CD14-positive monocyte (primary cell): ENCODE data around the gene CTDSPL. TPM values are rescaled to one million over a fixed set of nuclear protein-coding genes. Genes with fewer than 3 reads are reported as not detected.

Source experiments
- DNase-seq, 3 donors: peaks; one replicate each; pipeline ENCODE4 v3.0.0-alpha.2; 2011 to 2022
- H2AFZ ChIP-seq: 2 replicates; pipeline ENCODE4 v1.6.0; 2012; ENCODE audit warnings: mild to moderate bottlenecking, low read depth, low read length, inconsistent platforms; ENCODE audit not compliant: insufficient read depth, poor library complexity, severe bottlenecking
- H3K27ac ChIP-seq, 2 donors: 1 replicate in 1 of 2; 2 replicates in 1 of 2; pipeline ENCODE4 v1.5.1; 2012 to 2013; ENCODE audit warnings: low read length in 2 of 2, control low read depth in 1 of 2, inconsistent platforms in 1 of 2, low read depth in 1 of 2, mild to moderate bottlenecking in 1 of 2
- H3K27me3 ChIP-seq, 2 donors: one replicate each; pipeline versions ENCODE4 v1.6.0 to v1.6.1; 2011 to 2013; ENCODE audit warnings: low read length in 2 of 2; ENCODE audit not compliant: control insufficient read depth in 2 of 2, insufficient read depth in 2 of 2
- H3K36me3 ChIP-seq, 2 donors: replicated peaks in 1 of 2; 1 replicate in 1 of 2; 2 replicates in 1 of 2; pipeline versions ENCODE4 v1.5.1 to v1.6.1; 2012 to 2013; ENCODE audit warnings: low read length in 2 of 2, control low read depth in 1 of 2, inconsistent platforms in 1 of 2, mild to moderate bottlenecking in 1 of 2; ENCODE audit not compliant: insufficient read depth in 2 of 2, control insufficient read depth in 1 of 2
- H3K4me1 ChIP-seq, 2 donors: 1 replicate in 1 of 2; 2 replicates in 1 of 2; pipeline versions ENCODE4 v1.5.1 to v1.6.1; 2012 to 2013; ENCODE audit warnings: low read length in 2 of 2, control low read depth in 1 of 2, inconsistent platforms in 1 of 2, mild to moderate bottlenecking in 1 of 2, moderate library complexity in 1 of 2; ENCODE audit not compliant: insufficient read depth in 2 of 2, control insufficient read depth in 1 of 2
- H3K4me2 ChIP-seq: replicated peaks from 2 replicates; pipeline ENCODE3; 2012; ENCODE audit warnings: low read length, moderate library complexity, mild to moderate bottlenecking; ENCODE audit not compliant: poor library complexity, severe bottlenecking; ENCODE audit errors: extremely low read depth
- H3K4me3 ChIP-seq, 3 experiments: fragments of 200-600 bp in 1 of 3; sonication (generic) in 1 of 3; replicated peaks in 1 of 3; 1 replicate in 2 of 3; 2 replicates in 1 of 3; pipeline ENCODE4 v1.5.1; 2011 to 2013; ENCODE audit warnings: low read length in 3 of 3, mild to moderate bottlenecking in 3 of 3, control low read depth in 2 of 3, low read depth in 2 of 3, inconsistent platforms in 1 of 3, moderate library complexity in 1 of 3
- H3K79me2 ChIP-seq: 2 replicates; pipeline ENCODE4 v1.6.0; 2012; ENCODE audit warnings: mild to moderate bottlenecking, control low read depth, inconsistent platforms, low read length, moderate library complexity; ENCODE audit not compliant: insufficient read depth
- H3K9ac ChIP-seq: 2 replicates; pipeline ENCODE4 v1.6.0; 2017; ENCODE audit warnings: low read length, mild to moderate bottlenecking; ENCODE audit not compliant: insufficient read depth, poor library complexity, severe bottlenecking
- H3K9me3 ChIP-seq, 2 donors: replicated peaks in 1 of 2; 1 replicate in 1 of 2; 2 replicates in 1 of 2; pipeline versions ENCODE4 v1.5.1 to v1.6.1; 2012 to 2013; ENCODE audit warnings: low read length in 2 of 2, control low read depth in 1 of 2; ENCODE audit not compliant: control insufficient read depth in 1 of 2, insufficient read depth in 1 of 2
- H4K20me1 ChIP-seq: 2 replicates; pipeline ENCODE4 v1.6.0; 2012; ENCODE audit warnings: mild to moderate bottlenecking, low read length, control low read depth, moderate library complexity; ENCODE audit not compliant: insufficient read depth
- H3K27ac Mint-ChIP-seq, 7 donors: one replicate each; pipeline ENCODE4 v1.8.0; 2020; ENCODE audit warnings: mild to moderate bottlenecking in 7 of 7, mixed read lengths in 7 of 7, moderate library complexity in 6 of 7, inconsistent platforms in 2 of 7
- H3K27me3 Mint-ChIP-seq, 3 donors: one replicate each; pipeline ENCODE4 v1.8.0; 2021 to 2022; ENCODE audit warnings: low read depth in 3 of 3, mild to moderate bottlenecking in 3 of 3, mixed read lengths in 3 of 3, moderate library complexity in 3 of 3, inconsistent platforms in 1 of 3
- H3K36me3 Mint-ChIP-seq, 2 donors: one replicate each; pipeline ENCODE4 v1.8.0; 2020; ENCODE audit warnings: mixed read lengths in 2 of 2, inconsistent platforms in 1 of 2, mild to moderate bottlenecking in 1 of 2
- H3K4me1 Mint-ChIP-seq: one replicate; pipeline ENCODE4 v1.8.0; 2020; ENCODE audit warnings: mild to moderate bottlenecking, mixed read lengths
- H3K4me3 Mint-ChIP-seq, 2 donors: one replicate each; pipeline ENCODE4 v1.8.0; 2020; ENCODE audit warnings: mild to moderate bottlenecking in 2 of 2, mixed read lengths in 2 of 2, moderate library complexity in 1 of 2
- H3K9me3 Mint-ChIP-seq, 7 donors: one replicate each; pipeline ENCODE4 v1.8.0; 2020 to 2022; ENCODE audit warnings: mixed read lengths in 7 of 7, mild to moderate bottlenecking in 6 of 7, moderate library complexity in 6 of 7, inconsistent platforms in 2 of 7
- WGBS: methylation state at CpG from one replicate; pipeline ENCODE4 v1.1.5; 2013; ENCODE audit warnings: missing lambda C conversion rate; ENCODE audit not compliant: insufficient coverage; 5-methylcytosine and 5-hydroxymethylcytosine counted together
- intact Hi-C, 2 donors: fragments of 100-400 bp; cut with micrococcal nuclease; formaldehyde crosslinking; loops; one replicate each; pipeline versions ENCODE4 v1.15.0 to v1.15.1; 2023
- polyA plus RNA-seq, 3 donors: library from polyadenylated mRNA; depleted of rRNA in 1 of 3; unstranded in 2 of 3; stranded (reverse) in 1 of 3; fragments of 300-500 nt in 2 of 3; fragments of >200 nt in 1 of 3; fragmentation: Illumina TruSeq in 2 of 3; gene quantifications; 1 replicate in 2 of 3; 2 replicates in 1 of 3; pipeline ENCODE4 v1.2.3, GENCODE V29; 2012 to 2021
- TF ChIP-seq, protein P1 (sequence below): fragments of 200-600 bp; IDR thresholded peaks from one replicate; pipeline ENCODE4 v1.8.0; 2022; ENCODE audit warnings: antibody characterized with exemption, mild to moderate bottlenecking

CTDSPL gene
- polyA plus RNA-seq, 3 donors, result 0.15 to 0.69 (median 0.33) TPM

DNA sequence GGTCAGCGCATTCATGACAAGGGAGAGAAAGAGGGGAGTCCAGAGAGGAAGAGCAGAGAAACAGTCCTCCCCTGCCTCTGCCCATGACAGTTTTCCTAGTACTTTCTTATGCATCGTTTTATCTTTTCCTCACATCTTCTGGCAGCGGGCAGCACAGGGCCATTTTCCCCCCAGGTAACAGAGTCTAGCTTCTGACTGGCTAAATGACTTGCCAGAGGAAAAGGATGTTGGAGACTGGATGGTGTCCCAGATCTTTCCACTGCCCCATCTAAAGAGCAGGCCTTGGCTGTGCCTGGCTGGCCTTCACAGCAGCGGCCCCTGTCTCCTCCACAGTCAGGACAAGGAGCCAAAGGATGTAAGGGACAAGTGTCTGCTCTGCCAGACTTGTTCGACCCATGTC lies 59.3 kb downstream of the CTDSPL start:
- TF ChIP-seq, protein P1, sequence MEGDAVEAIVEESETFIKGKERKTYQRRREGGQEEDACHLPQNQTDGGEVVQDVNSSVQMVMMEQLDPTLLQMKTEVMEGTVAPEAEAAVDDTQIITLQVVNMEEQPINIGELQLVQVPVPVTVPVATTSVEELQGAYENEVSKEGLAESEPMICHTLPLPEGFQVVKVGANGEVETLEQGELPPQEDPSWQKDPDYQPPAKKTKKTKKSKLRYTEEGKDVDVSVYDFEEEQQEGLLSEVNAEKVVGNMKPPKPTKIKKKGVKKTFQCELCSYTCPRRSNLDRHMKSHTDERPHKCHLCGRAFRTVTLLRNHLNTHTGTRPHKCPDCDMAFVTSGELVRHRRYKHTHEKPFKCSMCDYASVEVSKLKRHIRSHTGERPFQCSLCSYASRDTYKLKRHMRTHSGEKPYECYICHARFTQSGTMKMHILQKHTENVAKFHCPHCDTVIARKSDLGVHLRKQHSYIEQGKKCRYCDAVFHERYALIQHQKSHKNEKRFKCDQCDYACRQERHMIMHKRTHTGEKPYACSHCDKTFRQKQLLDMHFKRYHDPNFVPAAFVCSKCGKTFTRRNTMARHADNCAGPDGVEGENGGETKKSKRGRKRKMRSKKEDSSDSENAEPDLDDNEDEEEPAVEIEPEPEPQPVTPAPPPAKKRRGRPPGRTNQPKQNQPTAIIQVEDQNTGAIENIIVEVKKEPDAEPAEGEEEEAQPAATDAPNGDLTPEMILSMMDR, result no peak
- no peak for DNase-seq
- no peaks in the 10 kb centered on the region for H3K9me3 ChIP-seq
- no peak overlapping the region for H3K9ac ChIP-seq
- H3K4me3 ChIP-seq, result no peak overlapping the region
- no peaks in the 10 kb centered on the region for H3K36me3 ChIP-seq
- H3K27me3 Mint-ChIP-seq, result peaks cover 0 to 3% (median 0%) of the 10 kb centered on the region in 3 donors
- no peak overlapping the region for H3K27ac Mint-ChIP-seq
- no peak overlapping the region for H2AFZ ChIP-seq
- H3K4me1 ChIP-seq, result peaks cover 5 to 6% of the 10 kb centered on the region in 2 donors
- no peaks in the 10 kb centered on the region for H3K79me2 ChIP-seq
- H4K20me1 ChIP-seq, result no peaks in the 10 kb centered on the region
- H3K36me3 Mint-ChIP-seq, result peaks cover 2 to 5% of the 10 kb centered on the region in 2 donors
- H3K4me3 Mint-ChIP-seq, result no peak overlapping the region
- no peaks in the 10 kb centered on the region for H3K27me3 ChIP-seq
- peaks cover 0 to 2% (median 0%) of the 10 kb centered on the region in 7 donors for H3K9me3 Mint-ChIP-seq
- intact Hi-C loops, result no loop called here
- peaks cover 9% of the 10 kb centered on the region for H3K4me1 Mint-ChIP-seq
- no peak overlapping the region for H3K27ac ChIP-seq
- H3K4me2 ChIP-seq, result no peak overlapping the region
- WGBS, result 100% methylated on average over 2 of the region's 5 CpGs

DNA sequence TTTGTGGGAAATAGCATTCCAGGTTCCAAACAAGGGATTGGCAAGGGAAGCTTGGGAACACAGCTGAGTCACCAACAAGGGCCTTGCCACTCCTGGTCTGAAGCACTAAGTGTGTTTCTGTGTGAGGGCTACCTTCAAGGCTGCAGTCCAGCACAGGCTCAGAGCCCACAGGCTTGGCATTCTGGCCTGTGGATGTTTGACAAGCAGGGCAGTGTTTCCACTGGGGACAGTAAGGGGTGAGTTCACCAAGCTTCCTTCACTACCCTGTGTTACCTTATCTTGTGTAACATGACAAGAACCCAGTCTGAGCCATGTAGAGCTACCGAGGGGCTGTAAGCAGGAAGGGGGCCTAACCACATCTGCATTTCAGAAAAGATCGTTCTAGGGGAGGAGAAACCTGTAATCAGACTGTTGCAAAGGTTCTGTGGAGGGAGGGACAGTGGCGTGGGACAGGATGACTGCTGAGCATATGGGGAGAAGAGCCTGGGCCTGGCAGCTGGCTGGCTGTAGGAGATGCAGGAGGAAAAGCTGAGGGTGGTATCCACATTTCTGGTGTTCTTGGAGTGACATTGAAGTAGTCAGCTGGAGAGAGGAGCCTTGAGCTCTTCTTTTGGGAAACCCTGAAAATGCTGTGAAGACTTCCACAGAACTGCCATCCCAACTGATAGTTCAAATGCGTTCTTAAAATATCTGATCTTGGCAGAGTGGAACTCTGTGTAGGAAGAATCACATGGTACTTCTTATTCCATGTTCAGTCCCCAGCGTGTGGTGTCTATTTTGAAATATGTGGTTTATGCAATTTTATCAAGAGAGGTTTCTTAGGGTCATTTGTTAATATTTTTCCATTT lies 61.3 kb downstream of the CTDSPL start:
- Histone ChIP-seq H3K36me3 (no peaks in the 10 kb centered on the region), H3K4me1 (peaks cover 5 to 6% of the 10 kb centered on the region in 2 donors), H3K27me3 (no peaks in the 10 kb centered on the region), H4K20me1 (no peaks in the 10 kb centered on the region), H3K79me2 (no peaks in the 10 kb centered on the region), H3K27ac (no peak overlapping the region), H2AFZ (peak overlapping the region; percentile 54), H3K9ac (no peak overlapping the region), H3K4me3 (no peak overlapping the region), H3K9me3 (no peaks in the 10 kb centered on the region), H3K4me2 (no peak overlapping the region)
- no peak overlapping the region for H3K4me3 Mint-ChIP-seq
- intact Hi-C loops, result no loop called here
- H3K27me3 Mint-ChIP-seq, result peaks cover 0 to 3% (median 0%) of the 10 kb centered on the region in 3 donors
- H3K36me3 Mint-ChIP-seq, result peaks cover 2 to 5% of the 10 kb centered on the region in 2 donors
- DNase-seq, result no peak
- peaks cover 0 to 2% (median 0%) of the 10 kb centered on the region in 7 donors for H3K9me3 Mint-ChIP-seq
- H3K27ac Mint-ChIP-seq, result peak overlapping the region in 3 of 7 donors; percentile 16 to 64 (median 63)
- TF ChIP-seq, protein P1, result no peak
- H3K4me1 Mint-ChIP-seq, result peaks cover 15% of the 10 kb centered on the region
- WGBS, result 5% methylated on average over 3 of the region's 5 CpGs
